Measurements from ENCODE around the gene COL4A4. TPM values are rescaled to one million over a fixed set of nuclear protein-coding genes. Genes with fewer than 3 reads are reported as not detected.

Gene COL4A4
- total RNA-seq, 3 donors from 2014 or later (not counting 1 experiment from before 2014, with no cell fraction given), result 0.31 to 2.3 (median 0.88) TPM

DNA sequence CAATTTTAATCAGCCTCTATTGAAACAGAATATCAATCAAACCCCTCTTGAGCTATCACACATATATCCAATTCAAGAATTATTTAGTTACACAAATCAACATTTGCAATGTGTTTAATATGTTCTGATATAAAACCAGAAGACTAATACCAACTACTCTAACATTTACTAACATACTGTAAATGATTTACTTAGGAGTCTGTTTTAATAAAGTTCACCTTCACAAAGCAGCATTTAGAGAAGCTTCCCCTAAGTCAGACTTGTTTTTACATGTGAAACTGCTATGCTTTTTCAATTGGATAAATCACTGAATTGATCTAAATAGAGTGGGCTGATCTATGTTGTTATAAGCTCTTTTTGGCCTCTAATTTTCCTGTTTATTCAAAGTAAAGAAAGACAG, 18.8 kb upstream of the COL4A4 start:
- intact Hi-C loops (cut with micrococcal nuclease), result no loop called here
- TF ChIP-seq, protein P1, sequence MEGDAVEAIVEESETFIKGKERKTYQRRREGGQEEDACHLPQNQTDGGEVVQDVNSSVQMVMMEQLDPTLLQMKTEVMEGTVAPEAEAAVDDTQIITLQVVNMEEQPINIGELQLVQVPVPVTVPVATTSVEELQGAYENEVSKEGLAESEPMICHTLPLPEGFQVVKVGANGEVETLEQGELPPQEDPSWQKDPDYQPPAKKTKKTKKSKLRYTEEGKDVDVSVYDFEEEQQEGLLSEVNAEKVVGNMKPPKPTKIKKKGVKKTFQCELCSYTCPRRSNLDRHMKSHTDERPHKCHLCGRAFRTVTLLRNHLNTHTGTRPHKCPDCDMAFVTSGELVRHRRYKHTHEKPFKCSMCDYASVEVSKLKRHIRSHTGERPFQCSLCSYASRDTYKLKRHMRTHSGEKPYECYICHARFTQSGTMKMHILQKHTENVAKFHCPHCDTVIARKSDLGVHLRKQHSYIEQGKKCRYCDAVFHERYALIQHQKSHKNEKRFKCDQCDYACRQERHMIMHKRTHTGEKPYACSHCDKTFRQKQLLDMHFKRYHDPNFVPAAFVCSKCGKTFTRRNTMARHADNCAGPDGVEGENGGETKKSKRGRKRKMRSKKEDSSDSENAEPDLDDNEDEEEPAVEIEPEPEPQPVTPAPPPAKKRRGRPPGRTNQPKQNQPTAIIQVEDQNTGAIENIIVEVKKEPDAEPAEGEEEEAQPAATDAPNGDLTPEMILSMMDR (IDR thresholded peaks at IDR 0.05), result no peak
- Histone ChIP-seq H3K9me3 (ENCODE audit: control insufficient read depth, insufficient read depth, low read length) (no peaks in the 10 kb centered on the region), H3K27ac (ENCODE audit: low read length) (no peak overlapping the region), H3K4me3 (ENCODE audit: low read length) (no peak overlapping the region), H3K36me3 (ENCODE audit: control insufficient read depth, insufficient read depth, low read length) (no peaks in the 10 kb centered on the region), H3K27me3 (ENCODE audit: control insufficient read depth, insufficient read depth, low read length) (no peaks in the 10 kb centered on the region), H3K4me1 (ENCODE audit: control insufficient read depth, insufficient read depth, low read length) (no peaks in the 10 kb centered on the region)
- H3K36me3 Mint-ChIP-seq, result no peaks in the 10 kb centered on the region
- ATAC-seq (no peak), DNase-seq (no peak)
- H3K9me3 Mint-ChIP-seq, result no peaks in the 10 kb centered on the region
- H3K4me3 Mint-ChIP-seq, result no peak overlapping the region
- no peak overlapping the region for H3K27ac Mint-ChIP-seq
- peaks cover 9 to 22% of the 10 kb centered on the region in 2 donors for H3K27me3 Mint-ChIP-seq (ENCODE audit: low read depth in 2 of 2)
- H3K4me1 Mint-ChIP-seq, result no peaks in the 10 kb centered on the region

DNA sequence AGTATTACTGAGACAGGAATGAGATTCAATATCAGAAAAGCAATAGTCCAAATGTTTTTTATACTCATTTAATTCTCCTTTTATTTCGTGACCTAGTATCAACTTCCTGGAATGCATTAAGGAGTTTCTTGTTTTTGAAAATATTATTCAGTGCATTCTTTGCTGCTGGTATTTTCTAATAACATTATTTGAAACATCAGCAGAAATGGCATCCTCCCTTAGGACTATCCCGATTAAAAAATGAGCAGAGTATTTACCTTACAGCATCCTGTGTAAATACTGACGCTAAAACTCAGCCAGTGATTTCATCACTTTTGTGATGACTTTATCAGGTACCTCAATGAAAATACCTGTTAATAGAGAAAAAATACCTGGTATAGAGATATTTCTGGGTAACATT, 16.8 kb upstream of the COL4A4 start:
- DNase-seq (no peak), ATAC-seq (no peak)
- H3K36me3 Mint-ChIP-seq, result no peaks in the 10 kb centered on the region
- 87% methylated on average over 2 of the region's 3 CpGs for WGBS (ENCODE audit: insufficient coverage)
- H3K4me1 Mint-ChIP-seq, result no peaks in the 10 kb centered on the region
- H3K27ac ChIP-seq (ENCODE audit: low read length), result no peak overlapping the region
- H3K9me3 ChIP-seq (ENCODE audit: control insufficient read depth, insufficient read depth, low read length), result no peaks in the 10 kb centered on the region
- no peak overlapping the region for H3K4me3 ChIP-seq (ENCODE audit: low read length)
- H3K27ac Mint-ChIP-seq, result no peak overlapping the region
- no peaks in the 10 kb centered on the region for H3K9me3 Mint-ChIP-seq
- no peaks in the 10 kb centered on the region for H3K36me3 ChIP-seq (ENCODE audit: control insufficient read depth, insufficient read depth, low read length)
- TF ChIP-seq, protein P1 (IDR thresholded peaks at IDR 0.05), result no peak
- H3K4me3 Mint-ChIP-seq, result no peak overlapping the region
- no peaks in the 10 kb centered on the region for H3K27me3 ChIP-seq (ENCODE audit: control insufficient read depth, insufficient read depth, low read length)
- H3K4me1 ChIP-seq (ENCODE audit: control insufficient read depth, insufficient read depth, low read length), result no peaks in the 10 kb centered on the region
- H3K27me3 Mint-ChIP-seq (ENCODE audit: low read depth in 2 of 2), result peaks cover 0 to 15% of the 10 kb centered on the region in 2 donors
- intact Hi-C loops (cut with micrococcal nuclease), result no loop called here

DNA sequence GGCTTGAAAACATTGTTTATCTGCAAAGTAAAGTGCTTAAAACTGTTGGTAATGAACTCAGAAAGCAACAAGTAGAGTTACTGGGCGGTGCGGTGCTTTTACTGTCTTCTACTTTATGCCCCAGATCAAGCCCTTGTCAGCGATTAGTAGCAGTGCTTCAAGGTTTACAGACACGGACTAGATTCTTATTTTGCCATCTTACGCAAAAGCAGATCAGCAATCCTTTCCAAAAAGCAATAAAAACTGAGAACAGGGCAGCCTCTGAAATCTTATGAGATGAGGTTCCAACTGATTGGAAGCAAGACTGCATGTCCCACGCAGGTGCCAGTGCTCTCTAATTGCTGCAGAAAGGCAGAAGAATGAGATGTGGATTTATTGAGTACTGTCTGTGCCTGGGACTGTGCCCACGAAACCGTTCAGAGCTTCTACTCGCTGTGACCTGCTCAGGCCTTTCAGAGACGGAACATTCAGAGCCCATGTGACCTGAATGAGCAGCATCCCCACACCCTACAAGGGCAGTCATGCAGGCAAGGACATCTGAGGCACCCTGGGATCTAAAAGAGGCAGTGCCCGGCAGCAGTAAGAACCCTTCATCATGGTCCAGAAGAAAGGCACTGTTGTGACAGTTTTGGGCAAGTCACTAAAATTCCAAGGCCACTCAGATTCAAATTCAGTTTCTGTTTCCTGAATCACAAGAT, 16.1 kb upstream of the COL4A4 start:
- TF ChIP-seq, protein P1 (IDR thresholded peaks at IDR 0.05), result no peak
- H3K4me1 ChIP-seq (ENCODE audit: control insufficient read depth, insufficient read depth, low read length), result no peaks in the 10 kb centered on the region
- no peak for ATAC-seq
- H3K9me3 Mint-ChIP-seq, result no peaks in the 10 kb centered on the region
- no peaks in the 10 kb centered on the region for H3K36me3 ChIP-seq (ENCODE audit: control insufficient read depth, insufficient read depth, low read length)
- H3K9me3 ChIP-seq (ENCODE audit: control insufficient read depth, insufficient read depth, low read length), result no peaks in the 10 kb centered on the region
- no peaks in the 10 kb centered on the region for H3K4me1 Mint-ChIP-seq
- no peaks in the 10 kb centered on the region for H3K36me3 Mint-ChIP-seq
- no peak for DNase-seq
- H3K27ac ChIP-seq (ENCODE audit: low read length), result no peak overlapping the region
- no peak overlapping the region for H3K27ac Mint-ChIP-seq
- intact Hi-C loops (cut with micrococcal nuclease), result no loop called here
- no peak overlapping the region for H3K4me3 Mint-ChIP-seq
- no peaks in the 10 kb centered on the region for H3K27me3 ChIP-seq (ENCODE audit: control insufficient read depth, insufficient read depth, low read length)
- H3K27me3 Mint-ChIP-seq (ENCODE audit: low read depth in 2 of 2), result peaks cover 0 to 11% of the 10 kb centered on the region in 2 donors
- WGBS (ENCODE audit: insufficient coverage), result 87% methylated on average over 11 of the region's 11 CpGs
- H3K4me3 ChIP-seq (ENCODE audit: low read length), result no peak overlapping the region
